NAMALWA (cell line): ENCODE measurements around the gene KEAP1.
"Not testable (repeated sequence)": the region's sequence is repeated elsewhere in the genome, so short reads cannot be mapped to it uniquely, and the experiment has no call there.

Experiments
- DNase-seq: peaks from one replicate; pipeline ENCODE4 v3.0.0-alpha.2; 2015; ENCODE audit warnings: low spot score

KEAP1 gene

DNA sequence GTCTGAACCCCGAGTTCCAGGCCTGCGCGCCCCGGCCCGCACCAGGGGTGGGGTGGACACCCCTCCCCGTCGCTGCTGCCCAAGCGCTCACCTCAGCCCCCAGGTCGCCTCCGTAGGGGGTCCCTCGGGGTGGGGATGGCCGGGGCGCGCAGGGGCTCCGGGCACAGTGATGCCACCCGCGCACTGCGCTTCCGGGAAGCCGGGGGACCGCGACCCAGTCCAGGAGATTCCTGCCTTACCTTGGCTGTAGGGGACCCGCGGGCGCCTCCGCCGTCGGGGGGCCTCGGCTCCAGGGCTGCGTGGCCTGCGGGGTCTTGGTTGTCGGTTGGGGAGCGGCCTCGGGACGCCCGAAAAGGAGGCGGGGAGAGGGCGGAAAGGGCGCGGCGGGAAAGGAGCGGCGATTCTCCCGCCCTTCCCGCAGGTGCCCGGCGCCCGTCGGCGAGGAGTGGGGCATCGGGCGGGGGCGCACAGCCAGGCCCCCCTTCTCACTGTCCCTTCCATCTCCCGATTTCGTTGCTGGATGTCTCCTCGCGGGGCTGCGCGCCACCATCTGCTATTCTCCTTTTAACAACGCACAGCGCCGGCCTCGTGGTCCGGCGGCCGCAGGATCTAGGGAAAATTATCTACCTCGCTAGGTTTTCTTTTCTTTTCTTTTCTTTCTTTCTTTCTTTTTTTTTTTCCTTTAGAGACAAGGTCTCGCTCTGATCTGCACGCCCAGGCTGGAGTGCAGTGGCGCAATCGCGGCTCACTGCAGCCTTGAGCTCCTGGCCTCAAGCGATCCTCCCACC lies at the start of gene KEAP1:
Gene KEAP1, minus strand, starts transcription at position 355 of the 788 bp plus-strand sequence. CDS start 3,323 bp downstream, outside the sequence.
- DNase-seq: peak; percentile 55

DNA sequence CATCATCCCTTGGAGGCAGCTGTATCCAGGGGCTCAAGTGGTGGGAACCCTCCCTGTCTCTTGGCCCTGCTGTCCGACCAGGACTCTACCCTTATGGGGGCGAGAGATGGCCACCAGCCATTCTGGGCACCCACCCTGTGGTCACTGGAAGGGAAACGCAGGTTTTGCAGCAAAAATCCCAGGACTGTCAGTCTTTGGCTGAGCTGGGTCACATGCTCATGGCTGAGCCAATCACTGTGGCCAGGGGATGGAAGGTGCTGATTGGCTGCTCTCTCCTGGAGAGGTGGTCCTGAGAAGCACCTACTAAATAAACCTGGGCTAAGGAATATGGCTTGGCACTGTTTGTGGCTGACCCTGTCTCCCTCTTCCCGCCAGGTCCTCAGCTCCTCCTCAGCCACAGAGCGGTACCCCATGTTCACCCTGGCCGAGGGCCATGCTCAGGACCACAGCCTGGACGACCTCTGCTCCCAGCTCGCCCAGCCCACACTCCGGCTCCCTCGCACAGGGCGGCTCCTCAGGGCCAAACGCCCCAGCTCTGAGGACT lies 49.4 kb upstream of the KEAP1 start:
- peak; percentile 69 for DNase-seq

DNA sequence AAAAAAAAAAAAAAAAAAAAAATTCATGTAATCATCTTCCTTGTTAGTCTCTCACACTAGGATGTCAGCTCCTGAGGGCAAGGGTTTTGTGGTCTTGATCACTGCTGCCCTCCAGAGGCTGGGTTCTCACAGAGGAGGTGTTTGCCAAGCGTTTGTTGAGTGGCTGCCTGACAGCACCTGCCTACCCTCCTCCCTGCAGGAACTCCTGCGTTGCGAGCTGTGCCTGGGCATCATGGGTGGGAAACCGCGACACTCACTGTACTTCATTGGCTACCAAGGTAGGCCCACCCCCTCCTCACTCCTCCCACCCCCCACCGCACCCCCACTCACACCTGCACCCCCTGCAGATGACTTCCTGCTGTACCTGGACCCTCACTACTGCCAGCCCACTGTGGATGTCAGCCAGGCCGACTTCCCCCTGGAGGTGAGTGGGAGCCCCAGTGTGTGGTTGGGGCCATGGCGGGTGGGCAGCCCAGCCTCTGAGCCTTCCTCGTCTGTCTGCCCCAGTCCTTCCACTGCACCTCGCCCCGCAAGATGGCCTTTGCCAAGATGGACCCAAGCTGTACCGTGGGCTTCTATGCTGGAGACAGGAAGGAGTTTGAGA lies 48.6 kb upstream of the KEAP1 start:
- peak; percentile 78 for DNase-seq

DNA sequence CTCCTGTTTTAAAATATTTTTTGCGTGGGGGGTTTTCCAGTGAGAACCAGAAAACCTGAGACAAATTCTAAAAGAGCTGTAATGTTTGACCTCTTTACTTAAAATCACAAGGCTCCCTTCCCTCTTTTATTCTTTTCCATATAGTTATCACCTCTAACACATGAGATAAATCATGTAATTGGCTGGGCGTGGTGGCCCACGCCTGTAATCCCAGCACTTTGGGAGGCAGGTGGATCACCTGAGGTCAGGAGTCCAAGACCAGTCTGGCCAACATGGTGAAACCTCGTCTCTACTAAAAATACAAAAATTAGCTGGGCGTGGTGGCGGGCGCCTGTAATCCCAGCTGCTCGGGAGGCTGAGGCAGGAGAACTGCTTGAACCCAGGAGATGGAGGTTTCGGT lies 47.9 kb upstream of the KEAP1 start:
- DNase-seq: not testable (repeated sequence)

DNA sequence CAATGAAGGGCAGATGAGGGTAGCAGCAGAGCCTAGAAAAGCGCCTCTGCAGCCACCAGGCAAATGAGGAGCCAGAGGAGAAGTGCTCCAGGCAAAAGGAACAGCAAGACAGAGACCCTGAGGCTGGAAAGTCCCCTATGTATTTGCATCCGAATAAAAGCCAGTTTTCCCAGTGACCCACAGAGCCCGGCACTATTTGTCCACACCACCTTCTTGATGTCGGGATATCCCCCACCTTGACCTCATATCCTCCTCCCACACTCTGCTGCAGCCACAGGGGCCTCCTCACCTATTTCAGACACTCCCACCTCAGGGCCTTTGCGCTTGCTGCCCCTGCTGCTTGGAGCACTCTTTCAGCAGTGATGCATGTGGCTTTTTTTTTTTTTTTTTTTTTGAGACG lies 47.2 kb upstream of the KEAP1 start:
- DNase-seq: no peak

DNA sequence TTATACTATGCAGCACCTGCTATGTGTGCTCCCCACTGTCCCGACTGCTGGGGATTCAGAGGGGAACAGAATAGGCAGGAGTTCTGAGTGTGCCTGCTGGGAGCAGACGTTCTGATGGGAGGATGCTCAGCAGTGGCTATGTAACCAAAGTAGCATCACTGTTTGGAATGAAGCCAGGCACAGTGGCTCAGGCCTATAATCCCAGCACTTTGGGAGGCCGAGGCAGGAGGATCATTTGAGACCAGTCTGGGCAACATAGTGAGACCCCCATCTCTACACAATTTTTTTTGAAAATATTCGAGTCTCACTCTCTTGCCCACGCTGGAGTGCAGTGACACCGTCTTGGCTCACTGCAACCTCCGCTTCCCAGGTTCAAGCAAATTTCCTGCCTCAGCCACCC lies 46.6 kb upstream of the KEAP1 start:
- no peak for DNase-seq

DNA sequence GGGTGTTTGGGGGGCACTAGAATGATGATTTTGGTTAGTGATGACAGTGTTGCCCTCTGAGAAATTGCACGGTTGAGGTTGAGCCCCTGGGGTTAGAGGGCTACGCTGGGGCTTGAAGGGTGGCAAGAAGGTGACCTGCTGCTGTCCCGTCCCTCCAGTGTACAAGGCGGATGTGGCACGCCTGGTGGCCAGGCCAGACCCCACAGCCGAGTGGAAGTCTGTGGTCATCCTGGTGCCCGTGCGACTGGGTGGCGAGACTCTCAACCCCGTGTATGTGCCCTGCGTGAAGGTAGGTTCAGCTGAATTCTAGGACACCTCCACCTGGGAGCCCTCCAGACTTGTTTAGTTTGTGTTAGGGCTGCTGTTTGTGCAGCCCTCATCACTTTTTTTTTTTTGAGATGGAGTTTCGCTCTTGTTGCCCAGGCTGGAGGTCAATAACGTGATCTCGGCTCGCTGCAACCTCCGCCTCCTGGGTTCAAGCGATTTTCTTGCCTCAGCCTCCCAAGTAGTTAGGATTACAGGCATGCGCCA lies 45.7 kb upstream of the KEAP1 start:
- DNase-seq: no peak

DNA sequence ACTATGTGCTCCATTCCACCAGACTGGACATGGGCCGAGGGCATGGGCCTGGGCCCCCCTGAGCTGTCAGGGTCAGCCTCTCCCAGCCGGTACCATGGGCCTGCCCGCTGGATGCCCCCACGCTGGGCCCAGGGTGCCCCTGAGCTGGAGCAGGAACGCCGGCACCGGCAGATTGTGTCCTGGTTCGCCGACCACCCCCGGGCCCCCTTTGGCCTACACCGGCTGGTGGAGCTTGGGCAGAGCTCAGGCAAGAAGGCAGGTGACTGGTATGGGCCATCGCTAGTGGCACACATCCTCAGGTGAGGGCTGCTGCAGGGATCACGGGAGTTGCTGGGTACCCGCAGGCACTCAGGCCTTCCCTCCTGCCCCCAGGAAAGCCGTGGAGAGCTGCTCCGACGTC lies 43.7 kb upstream of the KEAP1 start:
- no peak for DNase-seq

DNA sequence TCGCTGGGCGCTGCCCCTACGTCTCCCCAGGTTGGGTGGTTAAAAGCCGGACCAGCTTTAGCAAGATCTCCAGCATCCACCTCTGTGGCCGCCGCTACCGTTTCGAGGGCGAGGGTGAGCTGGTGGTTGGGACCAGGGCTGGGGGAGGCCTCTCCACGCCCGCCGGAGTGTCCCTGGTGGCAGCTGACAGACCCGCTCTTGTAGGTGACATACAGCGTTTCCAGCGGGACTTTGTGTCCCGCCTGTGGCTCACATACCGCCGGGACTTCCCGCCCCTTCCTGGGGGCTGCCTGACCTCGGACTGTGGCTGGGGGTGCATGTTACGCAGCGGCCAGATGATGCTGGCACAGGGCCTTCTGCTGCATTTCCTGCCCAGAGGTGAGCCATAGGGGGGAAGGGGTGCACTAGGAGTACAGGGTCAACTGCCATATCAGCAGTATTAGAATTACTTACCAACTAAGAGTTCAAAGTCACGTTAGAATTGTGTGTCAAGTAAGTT lies 41.6 kb upstream of the KEAP1 start:
- no peak for DNase-seq

DNA sequence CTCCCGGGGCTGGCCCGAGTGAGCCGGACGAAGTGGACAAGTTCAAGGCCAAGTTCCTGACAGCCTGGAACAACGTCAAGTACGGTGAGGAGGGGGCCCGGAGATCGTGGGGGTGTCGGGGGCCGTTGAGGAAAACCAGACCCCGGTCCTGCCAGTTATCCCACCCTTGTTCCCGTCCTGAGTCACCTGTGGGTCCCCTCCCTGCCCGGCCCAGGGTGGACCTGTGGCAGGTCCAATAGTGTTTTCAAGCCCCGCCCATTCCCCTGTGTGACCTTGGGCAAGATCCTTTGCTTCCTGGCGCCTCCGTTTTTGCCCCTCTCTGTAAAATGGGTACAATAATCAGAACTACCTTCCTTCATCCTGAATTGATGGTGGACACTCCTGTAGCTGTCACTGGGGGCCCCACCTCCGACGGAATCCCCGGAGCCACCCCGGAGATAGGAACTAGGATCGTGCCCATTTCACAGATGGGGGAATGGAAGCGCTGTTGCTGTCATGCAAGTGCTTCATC lies 41.1 kb upstream of the KEAP1 start:
- DNase-seq: no peak

DNA sequence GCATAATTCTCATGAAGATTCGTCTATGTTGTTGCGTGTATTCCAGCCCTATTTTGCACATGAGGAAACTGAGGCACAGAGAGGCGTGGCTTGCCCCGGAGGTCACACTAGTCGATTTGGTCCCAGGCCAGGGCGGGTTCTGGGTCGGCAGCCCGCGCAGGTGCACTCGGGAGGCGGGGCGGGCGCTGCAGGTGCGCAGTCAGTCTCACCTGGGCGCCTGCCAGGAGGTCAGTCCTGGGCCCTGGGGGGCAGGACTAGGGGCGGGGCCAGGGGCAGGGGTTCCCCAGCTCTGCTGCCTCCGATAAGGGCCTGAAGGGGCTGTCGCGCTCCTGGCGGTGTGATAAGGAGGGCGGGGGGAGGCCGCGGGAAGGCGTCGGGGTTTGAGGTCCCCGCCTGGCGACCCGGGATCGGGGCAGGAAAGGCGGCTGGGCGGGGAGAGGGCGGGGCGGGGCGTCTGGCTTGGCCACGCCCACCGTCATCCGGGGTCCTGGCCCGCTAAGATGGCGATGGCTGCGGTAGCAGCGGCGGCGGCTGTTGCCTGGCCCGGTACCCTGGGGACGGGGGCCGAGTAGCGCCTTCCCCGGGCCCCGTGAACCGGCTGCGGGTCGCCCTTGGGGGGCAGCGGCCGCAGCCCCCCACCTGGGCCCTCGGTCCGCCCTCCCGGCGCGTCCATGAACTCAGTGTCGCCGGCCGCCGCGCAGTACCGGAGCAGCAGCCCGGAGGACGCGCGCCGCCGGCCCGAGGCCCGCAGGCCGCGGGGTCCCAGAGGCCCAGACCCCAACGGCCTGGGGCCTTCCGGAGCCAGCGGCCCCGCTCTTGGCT lies 40.5 kb upstream of the KEAP1 start, which contains the start of gene ATG4D:
Gene ATG4D, plus strand, starts transcription at position 485 of the 822 bp plus-strand sequence. Its CDS starts 187 bp downstream, at position 672.
- peak; percentile 87 for DNase-seq

DNA sequence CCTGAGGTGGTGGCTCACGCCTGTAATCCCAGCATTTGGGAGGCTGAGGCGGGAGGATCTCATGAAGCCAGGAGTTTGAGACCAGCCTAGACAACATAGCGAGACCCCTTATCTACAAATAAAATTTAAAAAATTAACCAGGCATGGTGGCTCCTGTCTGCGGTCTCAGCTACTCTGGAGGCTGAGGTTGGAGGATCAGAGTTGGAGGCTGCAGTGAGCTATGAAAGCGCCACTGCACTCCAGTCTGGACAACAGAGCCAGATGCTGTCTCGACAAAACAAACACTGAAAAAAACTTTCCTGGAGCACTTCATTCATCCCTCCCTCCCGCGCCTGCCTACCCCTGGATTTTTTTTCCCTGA lies 39.9 kb upstream of the KEAP1 start:
- no peak for DNase-seq

DNA sequence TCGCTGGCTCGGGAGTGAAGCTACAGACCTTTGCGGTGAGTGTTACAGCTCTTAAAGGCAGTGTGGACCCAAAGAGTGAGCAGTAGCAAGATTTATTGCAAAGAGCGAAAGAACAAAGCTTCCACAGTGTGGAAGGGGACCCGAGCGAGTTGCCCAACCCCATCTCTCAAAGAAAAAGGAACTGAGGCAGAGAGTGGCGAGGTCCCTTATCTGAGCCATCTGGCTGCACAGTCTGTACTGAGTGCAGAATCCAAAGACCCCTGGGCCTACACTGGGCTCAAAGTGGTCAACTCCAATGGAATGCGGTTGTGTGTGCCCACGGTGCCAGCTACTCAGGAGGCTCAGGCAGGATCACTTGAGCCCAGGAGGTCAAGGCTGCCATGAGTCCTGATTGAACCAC lies 35.9 kb upstream of the KEAP1 start:
- not testable (repeated sequence) for DNase-seq

DNA sequence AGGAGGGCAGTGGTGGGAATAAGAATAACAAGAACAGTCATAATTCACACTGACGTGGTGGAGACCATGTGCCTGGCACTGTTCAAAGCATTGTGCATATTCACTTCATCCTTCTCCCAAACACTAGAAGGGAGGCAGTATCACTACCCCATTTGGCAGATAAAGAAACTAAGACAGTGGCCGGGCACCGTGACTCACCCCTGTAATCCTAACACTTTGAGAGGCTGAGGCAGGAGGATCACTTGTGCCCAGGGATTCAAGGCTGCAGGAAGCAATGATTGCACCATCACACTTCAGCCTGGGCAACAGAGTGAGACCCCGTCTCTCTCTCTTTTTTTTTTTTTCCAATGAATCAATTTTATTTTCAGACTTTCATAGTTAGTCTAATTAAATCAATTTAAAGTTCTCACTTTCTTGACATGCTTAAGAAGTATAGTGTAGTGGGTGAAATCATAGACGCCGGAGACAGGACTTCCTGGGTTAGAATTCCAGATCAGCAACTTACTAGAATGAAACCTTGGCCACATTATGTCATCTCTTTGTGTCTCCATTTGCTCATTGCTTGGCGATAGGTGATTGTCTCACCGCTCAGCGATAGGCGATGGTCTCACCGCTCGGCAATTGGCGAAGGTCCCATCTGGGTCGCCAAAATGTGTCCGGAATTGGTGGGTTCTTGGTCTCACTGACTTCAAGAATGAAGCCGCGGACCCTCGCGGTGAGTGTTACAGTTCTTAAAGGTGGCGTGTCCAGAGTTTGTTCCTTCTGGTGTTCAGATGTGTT lies 35.2 kb upstream of the KEAP1 start:
- no peak for DNase-seq

DNA sequence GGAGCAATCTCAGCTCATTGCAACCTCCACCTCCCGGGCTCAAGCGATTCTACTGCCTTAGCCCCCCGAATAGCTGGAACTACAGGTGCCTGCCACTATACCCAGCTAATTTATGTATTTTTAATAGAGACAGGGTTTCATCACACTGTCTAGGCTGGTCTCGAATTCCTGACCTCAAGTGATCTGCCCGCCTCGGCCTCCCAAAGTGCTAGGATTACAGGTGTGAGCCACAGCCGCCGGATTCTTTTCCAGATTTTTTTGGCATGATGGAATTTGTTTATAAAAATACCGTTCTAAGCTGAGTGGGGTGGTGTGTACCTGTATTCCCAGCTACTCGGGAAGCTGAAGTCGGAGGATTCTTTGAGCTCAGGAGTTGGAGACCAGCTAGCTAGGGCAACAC lies 34.5 kb upstream of the KEAP1 start:
- DNase-seq: no peak

DNA sequence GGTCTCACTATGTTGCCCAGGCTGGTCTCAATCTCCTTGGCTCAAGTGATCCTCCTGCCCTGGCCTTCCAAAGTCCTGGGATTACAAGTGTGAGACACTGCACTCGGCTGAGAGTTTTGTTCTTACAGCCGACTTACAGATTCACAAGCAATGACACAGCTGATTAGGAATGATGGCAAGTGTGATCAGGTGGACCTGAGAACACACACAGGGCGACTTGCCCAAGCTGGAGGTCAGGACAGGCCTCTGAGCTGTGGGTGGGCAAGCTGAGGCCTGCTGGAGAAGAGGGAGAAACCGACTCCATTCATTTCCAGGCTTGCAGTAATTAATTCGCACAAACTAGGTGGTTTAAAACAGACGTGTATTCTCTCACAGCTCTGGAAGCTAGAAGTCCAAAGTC lies 32.5 kb upstream of the KEAP1 start:
- DNase-seq: no peak

DNA sequence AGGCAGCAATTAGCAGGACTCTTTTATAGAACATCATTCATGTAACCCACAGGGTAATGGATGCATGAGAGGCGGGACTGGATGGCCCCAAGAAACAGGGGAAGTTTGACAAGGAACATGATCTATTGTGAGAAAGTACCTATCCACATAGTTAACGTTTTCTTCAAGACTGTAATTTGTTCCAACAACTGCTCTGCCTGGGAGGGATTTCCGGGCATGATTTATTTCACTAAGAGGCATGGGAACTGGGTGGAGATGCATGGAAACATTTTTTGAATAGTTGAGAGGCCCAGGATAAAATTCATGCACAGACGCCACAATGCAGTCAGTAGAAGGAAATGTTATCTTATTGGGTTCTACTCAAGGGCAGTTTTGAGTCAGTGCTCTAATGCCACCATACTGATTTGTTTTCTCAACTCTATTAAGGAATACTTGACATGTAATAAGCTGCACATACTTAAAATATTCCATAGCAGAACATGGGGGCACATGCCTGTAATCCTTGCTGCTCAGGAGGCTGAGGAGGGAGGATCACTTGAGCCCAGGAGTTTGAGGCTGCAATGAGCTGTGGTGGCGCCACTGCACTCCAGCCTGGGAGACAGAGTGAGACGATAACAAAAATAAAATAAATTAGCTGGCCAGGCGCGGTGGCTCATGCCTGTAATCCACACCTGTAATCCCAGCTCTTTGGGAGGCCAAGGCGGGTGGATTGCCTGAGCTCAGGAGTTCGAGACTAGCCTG lies 30.7 kb upstream of the KEAP1 start:
- no peak for DNase-seq

DNA sequence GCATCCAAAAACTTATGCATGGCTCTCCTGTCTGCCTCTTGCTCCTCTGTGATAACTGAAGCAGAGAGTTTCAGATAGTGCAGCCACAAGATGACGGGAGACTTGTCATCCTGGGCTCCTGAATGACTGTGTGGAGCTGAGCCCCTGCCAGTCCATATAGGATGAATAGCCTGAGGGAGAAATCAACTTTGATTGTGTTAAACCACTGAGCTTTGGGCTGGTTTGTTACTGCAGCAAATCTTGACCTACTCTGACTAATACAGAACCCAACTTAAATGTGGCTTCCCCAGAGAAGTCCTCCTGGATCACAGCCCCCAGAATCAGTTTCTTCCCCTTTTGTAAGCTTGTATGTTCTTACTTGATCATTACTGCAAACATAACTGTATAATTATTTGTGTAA lies 29.3 kb upstream of the KEAP1 start:
- no peak for DNase-seq

DNA sequence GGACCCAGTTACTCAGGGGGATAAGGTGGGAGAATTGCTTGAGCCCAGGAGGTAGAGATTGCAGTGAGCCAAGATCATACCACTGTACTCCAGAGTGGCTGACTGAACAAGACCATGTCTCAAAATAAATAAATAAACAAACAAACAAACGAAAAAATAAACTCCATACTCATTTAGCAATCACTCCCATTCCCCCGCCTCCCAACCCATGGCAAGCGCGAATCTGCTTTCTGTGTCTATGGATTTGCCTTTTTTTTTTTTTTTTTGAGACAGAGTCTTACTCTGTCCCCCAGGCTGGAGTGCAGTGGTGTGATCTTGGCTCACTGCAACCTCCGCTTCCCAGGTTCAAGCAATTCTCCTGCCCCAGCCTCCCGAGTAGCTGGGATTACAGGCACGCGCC lies 23.7 kb upstream of the KEAP1 start:
- DNase-seq: not testable (repeated sequence)

DNA sequence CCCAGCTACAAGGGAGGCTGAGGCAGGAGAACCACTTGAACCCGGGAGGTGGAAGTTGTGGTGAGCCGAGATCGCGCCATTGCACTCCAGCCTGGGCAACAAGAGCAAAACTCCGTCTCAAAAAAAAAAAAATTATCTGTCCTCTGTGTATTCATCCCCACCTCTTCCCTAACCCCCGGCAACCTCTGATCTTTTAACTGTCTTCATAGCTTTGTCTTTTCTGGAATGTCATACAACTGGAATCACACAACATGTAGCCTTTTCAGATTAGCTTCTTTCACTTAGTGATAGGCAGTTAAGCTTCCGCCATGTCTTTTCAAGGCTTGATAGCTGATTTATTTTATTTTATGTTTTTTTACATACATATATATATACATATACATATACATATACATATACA lies 22.5 kb upstream of the KEAP1 start:
- no peak for DNase-seq
